IMR-90 (cell line): ENCODE results near the gene TIMM13. TPM values are rescaled to one million over a fixed set of nuclear protein-coding genes. Genes with fewer than 3 reads are reported as not detected.

Experiments used
- ATAC-seq: fragments of 200-7000 bp; cut with Tn5 transposase; 2 replicates; pipeline ENCODE4 v1.9.1; 2020; ENCODE audit warnings: low read depth, mild to moderate bottlenecking, moderate library complexity
- BruUV-seq: library from RNA; stranded (reverse); fragments of 400-500 nt; replicated peaks from 2 replicates; lab custom pipeline; 2021; lab: Mats Ljungman, UMichigan
- CTCF ChIA-PET: fragments of 300-600 bp; formaldehyde crosslinking; extraction: SDS; loops from one replicate; lab custom pipeline; 2021; ENCODE audit warnings: antibody characterized with exemption; lab: Yijun Ruan, JAX
- POLR2A ChIA-PET: fragments of 300-600 bp; sonication (Branson Sonifier 250); formaldehyde crosslinking; loops from one replicate; lab custom pipeline; 2022; ENCODE audit warnings: antibody characterized with exemption; ENCODE audit not compliant: unreplicated experiment; lab: Charles Lee
- DNase-seq: peaks from one replicate; pipeline ENCODE4 v3.0.0; 2013
- H2AFZ ChIP-seq: replicated peaks from 2 replicates; pipeline ENCODE3; 2013; ENCODE audit warnings: low read length, mild to moderate bottlenecking; ENCODE audit not compliant: poor library complexity
- H2AK5ac ChIP-seq: 2 replicates; pipeline ENCODE4 v1.6.1; 2013; ENCODE audit warnings: low read depth, low read length, inconsistent platforms
- H2AK9ac ChIP-seq: replicated peaks from 2 replicates; pipeline ENCODE3; 2013; ENCODE audit warnings: mild to moderate bottlenecking, low read depth, low read length, moderate library complexity; ENCODE audit not compliant: poor library complexity
- H2BK120ac ChIP-seq: 2 replicates; pipeline ENCODE4 v1.6.1; 2013; ENCODE audit warnings: low read depth, low read length, inconsistent platforms
- H2BK15ac ChIP-seq: 3 replicates; pipeline ENCODE4 v1.6.1; 2013; ENCODE audit warnings: low read depth, low read length, inconsistent platforms
- H2BK20ac ChIP-seq: 2 replicates; pipeline ENCODE4 v1.6.1; 2013; ENCODE audit warnings: low read depth, mild to moderate bottlenecking, inconsistent platforms, low read length, moderate library complexity
- H2BK5ac ChIP-seq: 2 replicates; pipeline ENCODE4 v1.6.1; 2013; ENCODE audit warnings: mild to moderate bottlenecking, low read depth, low read length, inconsistent platforms; ENCODE audit not compliant: poor library complexity, severe bottlenecking
- H3K14ac ChIP-seq: replicated peaks from 2 replicates; pipeline ENCODE4 v1.6.1; 2013; ENCODE audit warnings: low read depth, low read length, inconsistent platforms
- H3K18ac ChIP-seq: 2 replicates; pipeline ENCODE4 v1.6.1; 2013; ENCODE audit warnings: low read depth, low read length, control low read depth
- H3K23ac ChIP-seq: 2 replicates; pipeline ENCODE4 v1.6.1; 2013; ENCODE audit warnings: low read depth, low read length, inconsistent platforms
- H3K27ac ChIP-seq: 2 replicates; pipeline ENCODE4 v1.5.1; 2013; ENCODE audit warnings: mild to moderate bottlenecking, control low read depth, low read length; ENCODE audit not compliant: insufficient read depth
- H3K27me3 ChIP-seq: 2 replicates; pipeline ENCODE4 v1.6.1; 2013; ENCODE audit warnings: low read length; ENCODE audit not compliant: control insufficient read depth, insufficient read depth
- H3K36me3 ChIP-seq: 2 replicates; pipeline ENCODE4 v1.6.1; 2013; ENCODE audit warnings: low read length, mixed read lengths; ENCODE audit not compliant: control insufficient read depth, insufficient read depth
- H3K4ac ChIP-seq: 2 replicates; pipeline ENCODE4 v1.6.1; 2013; ENCODE audit warnings: low read depth, low read length, inconsistent platforms
- H3K4me1 ChIP-seq: 2 replicates; pipeline ENCODE4 v1.6.1; 2013; ENCODE audit warnings: low read length, mixed read lengths; ENCODE audit not compliant: control insufficient read depth, insufficient read depth
- H3K4me2 ChIP-seq: 2 replicates; pipeline ENCODE4 v1.6.1; 2013; ENCODE audit warnings: low read depth, mild to moderate bottlenecking, control low read depth, low read length, moderate library complexity
- H3K4me3 ChIP-seq: 2 replicates; pipeline ENCODE4 v1.5.1; 2013; ENCODE audit warnings: low read depth, mild to moderate bottlenecking, control low read depth, low read length, moderate library complexity; ENCODE audit not compliant: insufficient read depth
- H3K56ac ChIP-seq: 2 replicates; pipeline ENCODE4 v1.6.1; 2013; ENCODE audit warnings: low read length, inconsistent platforms; ENCODE audit not compliant: insufficient read depth; ENCODE audit errors: extremely low read depth
- H3K79me1 ChIP-seq, 2 experiments: 2 replicates each; pipeline ENCODE4 v1.6.1; 2013; ENCODE audit warnings: low read length in 2 of 2, inconsistent platforms in 1 of 2, low read depth in 1 of 2
- H3K9ac ChIP-seq: 2 replicates; pipeline ENCODE4 v1.6.1; 2013; ENCODE audit warnings: low read depth, low read length, control low read depth
- H3K9me1 ChIP-seq: 2 replicates; pipeline ENCODE4 v1.6.1; 2013; ENCODE audit warnings: low read length, inconsistent platforms; ENCODE audit not compliant: insufficient read depth
- H3K9me3 ChIP-seq: 2 replicates; pipeline ENCODE4 v1.6.1; 2013; ENCODE audit warnings: low read length; ENCODE audit not compliant: control insufficient read depth, insufficient read depth
- H4K20me1 ChIP-seq: 2 replicates; pipeline ENCODE4 v1.6.1; 2013; ENCODE audit warnings: low read length, inconsistent platforms; ENCODE audit not compliant: insufficient read depth
- H4K5ac ChIP-seq: 2 replicates; pipeline ENCODE4 v1.6.1; 2013; ENCODE audit warnings: mild to moderate bottlenecking, low read depth, low read length, control low read depth
- H4K8ac ChIP-seq, 2 experiments: 2 replicates each; pipeline ENCODE4 v1.6.1; 2013; ENCODE audit warnings: low read depth in 2 of 2, low read length in 2 of 2, control low read depth in 1 of 2, inconsistent platforms in 1 of 2
- H4K91ac ChIP-seq: 2 replicates; pipeline ENCODE4 v1.6.1; 2013; ENCODE audit warnings: low read depth, low read length, inconsistent platforms; ENCODE audit not compliant: insufficient read depth
- BHLHE40 ChIP-seq: fragments of 150-350 bp; IDR thresholded peaks from 2 replicates; pipeline ENCODE4 v1.6.1; 2016; ENCODE audit warnings: mild to moderate bottlenecking, low read depth, low read length
- CEBPB ChIP-seq: IDR thresholded peaks from 2 replicates; pipeline ENCODE4 v1.6.1; 2012; ENCODE audit warnings: low read depth, low read length, improper control_type of control experiment
- CHD1 ChIP-seq: IDR thresholded peaks from 2 replicates; pipeline ENCODE4 v1.6.1; 2012; ENCODE audit warnings: low read depth, low read length, improper control_type of control experiment
- CTCF ChIP-seq: conservative IDR thresholded peaks from 2 replicates; pipeline ENCODE4 v1.5.1; 2012; ENCODE audit warnings: mild to moderate bottlenecking, low read depth, low read length, improper control_type of control experiment
- ELK1 ChIP-seq: fragments of 150-350 bp; IDR thresholded peaks from 2 replicates; pipeline ENCODE4 v1.6.1; 2016; ENCODE audit warnings: low read depth, mild to moderate bottlenecking, low read length, moderate library complexity, borderline replicate concordance
- FOS ChIP-seq: fragments of 150-350 bp; IDR thresholded peaks from 2 replicates; pipeline ENCODE4 v1.6.1; 2016; ENCODE audit warnings: low read depth, low read length
- MAFK ChIP-seq: IDR thresholded peaks from 2 replicates; pipeline ENCODE4 v1.6.1; 2012; ENCODE audit warnings: low read depth, low read length, improper control_type of control experiment
- MAZ ChIP-seq: IDR thresholded peaks from 2 replicates; pipeline ENCODE4 v1.6.1; 2012; ENCODE audit warnings: low read depth, mild to moderate bottlenecking, low read length, improper control_type of control experiment, moderate library complexity, borderline replicate concordance
- MXI1 ChIP-seq: IDR thresholded peaks from 2 replicates; pipeline ENCODE4 v1.6.1; 2012; ENCODE audit warnings: low read depth, mild to moderate bottlenecking, low read length, moderate library complexity, borderline replicate concordance
- NFE2L2 ChIP-seq: fragments of 150-350 bp; IDR thresholded peaks from 2 replicates; pipeline ENCODE4 v1.6.1; 2016; ENCODE audit warnings: low read depth, mild to moderate bottlenecking, low read length
- POLR2A ChIP-seq: IDR thresholded peaks from 2 replicates; pipeline ENCODE4 v1.6.1; 2012; ENCODE audit warnings: mild to moderate bottlenecking, low read depth, low read length
- RAD21 ChIP-seq: IDR thresholded peaks from 2 replicates; pipeline ENCODE4 v1.6.1; 2012; ENCODE audit warnings: low read length, improper control_type of control experiment
- RCOR1 ChIP-seq: IDR thresholded peaks from 2 replicates; pipeline ENCODE4 v1.6.1; 2012; ENCODE audit warnings: mild to moderate bottlenecking, low read length, improper control_type of control experiment; ENCODE audit not compliant: insufficient replicate concordance
- RFX5 ChIP-seq: IDR thresholded peaks from 2 replicates; pipeline ENCODE4 v1.8.0; 2012; ENCODE audit warnings: low read depth, mild to moderate bottlenecking, low read length, moderate library complexity
- SMC3 ChIP-seq: fragments of 150-350 bp; IDR thresholded peaks from 2 replicates; pipeline ENCODE4 v1.6.1; 2016; ENCODE audit warnings: low read depth, mild to moderate bottlenecking, antibody characterized with exemption, low read length, moderate library complexity
- USF2 ChIP-seq: fragments of 150-350 bp; IDR thresholded peaks from 2 replicates; pipeline ENCODE4 v1.6.1; 2017; ENCODE audit warnings: mild to moderate bottlenecking, antibody characterized with exemption, low read length, low read depth
- WGBS, 2 experiments: methylation state at CpG; one replicate each; pipeline versions ENCODE4 v1.1.5 to v1.1.7; 2013; ENCODE audit warnings: missing lambda C conversion rate in 2 of 2; ENCODE audit not compliant: insufficient read length in 1 of 2; ENCODE audit errors: extremely low coverage in 2 of 2; 5-methylcytosine and 5-hydroxymethylcytosine counted together
- dilution Hi-C: fragments of 300-500 bp; cut with HindIII; formaldehyde crosslinking; loops from one replicate; pipeline ENCODE4 v1.14.3; 2018; ENCODE audit warnings: low sequenced_read_pairs; ENCODE audit not compliant: unreplicated experiment
- in situ Hi-C: fragments of 300-500 bp; cut with MboI; formaldehyde crosslinking; loops from 3 replicates; pipeline ENCODE4 v1.14.3; 2019; ENCODE audit warnings: low sequenced_read_pairs, inconsistent platforms, mixed read lengths
- intact Hi-C: fragments of 100-400 bp; cut with micrococcal nuclease; formaldehyde crosslinking; loops from 2 replicates; pipeline ENCODE4 v1.10.0; 2022
- polyA plus RNA-seq, 3 experiments: library from polyadenylated mRNA; depleted of rRNA; stranded (reverse); fragments of >200 nt; gene quantifications; 2 replicates each; pipeline ENCODE4 v1.2.3, GENCODE V29; 2012; ENCODE audit warnings: low replicate concordance in 1 of 3
- total RNA-seq: library from RNA; depleted of rRNA; stranded (reverse); fragments of >200 nt; gene quantifications from 2 replicates; pipeline ENCODE4 v1.2.3, GENCODE V29; 2012

The TIMM13 gene
- total and polyA plus RNA-seq, 2 of the 4 experiments (the other 2 are of a cell fraction), result 21.0 to 62.3 TPM

GRCh38 chr19:2446381-2446780 lies 19.0 kb upstream of the TIMM13 start:
- H3K27me3 ChIP-seq, result no peaks in the 10 kb centered on the region
- ATAC-seq, result no peak
- H2BK5ac ChIP-seq, result no peak overlapping the region
- no peak overlapping the region for H2BK20ac ChIP-seq
- H3K4me2 ChIP-seq, result no peak overlapping the region
- 0 out of 2 replicates have a peak, but pooled peaks cover 5% of the 10 kb centered on the region for H3K9me1 ChIP-seq
- no peak overlapping the region for H3K27ac ChIP-seq
- ChIA-PET CTCF (no interaction called here), POLR2A (no interaction called here)
- intact Hi-C loops (no loop called here), dilution Hi-C loops (no loop called here), in situ Hi-C loops (no loop called here)
- WGBS, 2 experiments, result 88% methylated on average over 9 of the region's 19 CpGs; no CpG with 5 or more reads in 1 of the 2 experiments
- TF ChIP-seq BHLHE40, result no peak
- TF ChIP-seq NFE2L2, result no peak
- no peak for TF ChIP-seq MAFK
- no peak for TF ChIP-seq USF2
- no peak for TF ChIP-seq ELK1
- no peak for TF ChIP-seq MXI1
- TF ChIP-seq MAZ, result no peak
- TF ChIP-seq RAD21, result no peak
- no peak for TF ChIP-seq RCOR1
- TF ChIP-seq RFX5, result no peak
- TF ChIP-seq SMC3, result no peak
- TF ChIP-seq CTCF, result no peak
- TF ChIP-seq FOS, result no peak
- no peak for TF ChIP-seq CHD1
- no peak for TF ChIP-seq CEBPB
- TF ChIP-seq POLR2A, result no peak
- no peaks in the 10 kb centered on the region for H3K9me3 ChIP-seq
- H4K20me1 ChIP-seq, result peaks cover 67% of the 10 kb centered on the region
- H2BK120ac ChIP-seq, result no peak overlapping the region
- H3K14ac ChIP-seq, result no peak overlapping the region
- no peak overlapping the region for H4K8ac ChIP-seq
- no peaks in the 10 kb centered on the region for H3K4me1 ChIP-seq
- H3K4me3 ChIP-seq, result no peak overlapping the region
- H3K4ac ChIP-seq, result no peak overlapping the region
- no peak overlapping the region for H3K23ac ChIP-seq
- H3K18ac ChIP-seq, result no peak overlapping the region
- no peak overlapping the region for H4K91ac ChIP-seq
- DNase-seq, result no peak
- H4K5ac ChIP-seq, result no peak overlapping the region
- no peak overlapping the region for H2AK9ac ChIP-seq
- BruUV-seq, result no TSS peak
- no peak overlapping the region for H3K9ac ChIP-seq
- peaks cover 26% of the 10 kb centered on the region for H3K36me3 ChIP-seq
- H3K79me1 ChIP-seq, result peaks cover 5 to 57% of the 10 kb centered on the region in 2 experiments; a peak in 2 of 4 replicates
- H2BK15ac ChIP-seq, result no peak overlapping the region
- peak overlapping the region; percentile 7 for H2AFZ ChIP-seq
- no peak overlapping the region for H3K56ac ChIP-seq
- H2AK5ac ChIP-seq, result no peak overlapping the region
